CD4-positive, alpha-beta T cell treated with Interleukin-15 for 1 hour (primary cell): ENCODE results near the gene FAM163B.

Source experiments
- DNase-seq: peaks from one replicate; pipeline ENCODE4 v3.0.0-alpha.2; 2020

FAM163B gene

DNA sequence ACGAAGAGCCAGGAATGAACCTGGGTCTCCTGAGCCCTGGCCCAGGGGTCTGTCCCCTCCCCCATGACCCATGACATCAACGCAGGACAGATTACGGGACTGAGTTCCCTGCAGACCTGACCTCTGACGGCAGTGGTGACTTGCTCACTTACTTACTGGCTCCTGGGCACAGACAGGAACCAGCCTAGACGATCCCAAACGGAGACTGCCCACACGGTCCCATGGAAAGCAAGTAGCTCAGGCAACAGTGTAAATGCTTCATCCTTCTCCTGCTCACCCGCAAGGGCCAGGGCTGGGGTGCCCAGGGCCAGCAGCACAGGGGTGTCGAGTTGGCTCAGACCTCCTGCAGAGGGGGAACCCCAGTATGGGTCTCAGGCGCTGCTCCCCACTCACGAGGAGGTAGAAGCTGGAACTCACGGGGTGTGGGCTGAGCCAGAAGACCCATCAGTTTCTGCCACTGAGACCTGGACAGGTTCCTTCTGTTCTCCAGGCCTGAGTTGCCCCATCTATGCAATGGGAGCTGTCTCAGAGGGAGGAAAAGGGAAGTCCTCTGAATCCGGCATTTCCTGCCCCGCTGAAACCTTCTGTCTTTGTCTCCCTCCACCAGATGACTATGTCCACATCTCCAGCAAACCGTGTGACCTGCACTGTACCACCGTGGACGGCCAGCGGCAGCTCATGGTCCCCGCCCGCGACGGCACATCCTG is 69.0 kb downstream of the FAM163B start:
- DNase-seq = no peak

DNA sequence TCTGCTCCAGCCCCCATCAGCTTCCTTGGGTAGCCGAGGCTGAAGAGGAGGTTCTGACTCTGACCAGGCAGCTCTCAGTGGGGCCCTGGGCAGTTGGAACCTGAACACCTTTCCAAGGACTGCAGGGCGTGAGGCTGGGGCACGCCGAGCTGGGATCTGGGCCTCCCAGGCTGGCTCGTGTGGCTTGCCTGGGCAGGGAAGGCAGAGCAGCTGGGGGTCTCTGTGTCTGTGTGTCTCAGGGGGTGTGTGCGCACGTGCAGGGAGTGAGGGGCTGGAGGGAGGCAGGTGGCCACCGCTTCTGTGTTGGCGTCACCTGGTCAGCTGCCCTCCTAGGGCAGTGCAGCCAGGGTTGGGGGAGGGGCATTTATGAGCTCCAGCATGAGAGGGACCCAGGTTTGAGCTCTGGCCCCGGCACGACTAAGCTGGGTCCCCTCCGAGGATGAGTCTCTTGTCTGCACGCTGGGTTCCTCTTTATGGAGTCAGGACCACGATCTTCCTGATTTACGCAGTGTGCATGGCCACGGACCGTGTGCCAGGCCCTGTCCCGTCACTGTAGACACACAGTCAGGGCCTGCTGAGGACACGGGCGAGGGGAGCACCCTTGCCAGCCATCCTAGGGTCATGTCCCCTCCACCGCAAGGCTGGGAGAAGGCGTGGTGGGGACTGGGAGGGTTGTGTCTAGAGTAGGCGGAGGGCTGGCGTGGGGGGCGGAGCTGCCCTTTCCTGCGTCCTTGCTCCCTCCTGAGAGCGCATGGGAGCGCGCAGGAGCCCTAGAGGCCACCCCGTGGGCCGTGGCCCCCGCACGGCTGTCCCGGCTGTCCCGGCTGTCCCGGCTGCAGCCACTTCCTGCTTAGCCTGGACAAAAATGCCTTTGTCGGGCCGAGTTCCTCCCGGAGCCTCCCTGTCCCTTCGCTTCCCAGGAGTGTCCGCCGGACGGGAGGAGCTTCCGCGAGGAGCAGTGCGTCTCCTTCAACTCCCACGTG is 70.0 kb downstream of the FAM163B start:
- DNase-seq = no peak

DNA sequence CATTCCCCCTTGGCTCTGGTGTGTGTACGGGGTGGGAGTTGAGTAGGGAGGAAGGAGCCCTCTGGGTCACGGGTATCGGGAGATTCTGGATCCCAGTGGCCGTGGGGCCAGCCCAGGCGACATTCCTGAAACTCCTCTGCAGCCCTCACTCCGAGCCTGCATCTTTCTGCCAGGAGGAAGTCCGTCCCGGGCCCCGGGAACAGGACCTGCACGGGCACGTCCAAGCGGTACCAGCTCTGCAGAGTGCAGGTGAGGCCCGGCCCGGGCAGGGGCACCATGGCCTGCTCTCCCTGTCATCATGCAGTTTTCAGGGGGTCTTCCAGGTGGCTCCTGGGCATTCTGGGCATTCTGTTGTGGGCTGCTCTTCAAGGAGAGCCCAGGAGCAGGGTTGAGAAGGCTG is 71.0 kb downstream of the FAM163B start:
- no peak for DNase-seq

DNA sequence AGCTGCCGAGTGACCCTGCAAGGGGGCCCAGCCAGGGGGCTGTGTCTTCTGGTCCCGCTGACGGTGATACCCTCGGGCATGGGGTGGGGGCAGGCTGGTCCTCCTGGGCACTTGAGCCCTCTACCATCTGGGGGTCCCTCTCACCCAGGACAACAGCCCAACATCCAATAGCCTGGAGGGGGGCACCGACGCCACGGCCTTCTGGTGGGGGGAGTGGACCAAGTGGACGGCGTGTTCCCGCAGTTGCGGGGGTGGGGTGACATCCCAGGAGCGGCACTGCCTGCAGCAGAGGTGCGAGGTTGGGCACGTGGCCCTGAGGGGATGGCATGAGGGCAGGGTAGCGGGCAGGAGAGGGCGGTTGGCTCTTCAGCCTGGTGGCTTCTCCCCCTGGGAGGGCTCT is 71.9 kb downstream of the FAM163B start:
- DNase-seq = no peak

DNA sequence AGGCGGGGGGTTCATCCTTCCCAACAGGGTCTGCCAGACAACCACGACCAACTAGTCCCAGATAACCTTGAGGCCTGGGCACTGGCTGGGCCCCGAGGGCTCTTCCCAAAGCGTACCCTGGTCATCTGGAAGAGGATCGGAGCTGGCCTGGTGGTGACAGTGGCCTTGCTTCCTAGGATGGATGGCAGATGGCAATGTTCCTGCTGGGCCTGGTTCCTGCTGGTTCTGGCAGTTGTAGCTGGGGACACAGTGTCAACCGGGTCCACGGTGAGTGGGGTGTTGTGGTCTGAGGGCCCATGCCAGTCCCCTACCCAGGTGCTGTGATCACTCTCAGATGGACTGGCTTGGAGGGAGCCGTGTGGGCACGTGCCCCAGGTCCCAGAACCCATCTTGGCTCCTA is 72.7 kb downstream of the FAM163B start:
- DNase-seq = no peak

DNA sequence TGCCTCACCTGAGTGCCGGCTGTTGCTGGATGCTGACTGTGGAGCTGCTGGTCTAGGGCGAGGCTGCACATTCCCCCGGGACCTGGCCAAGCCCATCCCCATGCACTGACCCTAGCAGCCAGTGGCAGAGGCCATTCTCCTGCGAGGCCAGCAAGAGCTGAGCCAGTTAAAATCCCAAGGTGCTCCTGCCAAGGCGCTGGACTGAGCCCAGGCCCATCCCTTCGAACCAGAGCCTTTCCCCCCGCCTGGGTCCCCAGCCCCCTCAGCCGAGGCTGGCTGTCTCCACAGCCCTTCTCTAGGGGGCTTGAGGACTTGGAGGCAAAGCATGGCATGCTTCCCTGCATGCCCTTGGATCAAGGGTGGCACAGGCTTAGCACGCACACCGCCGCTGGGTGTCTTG is 73.1 kb downstream of the FAM163B start:
- DNase-seq = no peak

DNA sequence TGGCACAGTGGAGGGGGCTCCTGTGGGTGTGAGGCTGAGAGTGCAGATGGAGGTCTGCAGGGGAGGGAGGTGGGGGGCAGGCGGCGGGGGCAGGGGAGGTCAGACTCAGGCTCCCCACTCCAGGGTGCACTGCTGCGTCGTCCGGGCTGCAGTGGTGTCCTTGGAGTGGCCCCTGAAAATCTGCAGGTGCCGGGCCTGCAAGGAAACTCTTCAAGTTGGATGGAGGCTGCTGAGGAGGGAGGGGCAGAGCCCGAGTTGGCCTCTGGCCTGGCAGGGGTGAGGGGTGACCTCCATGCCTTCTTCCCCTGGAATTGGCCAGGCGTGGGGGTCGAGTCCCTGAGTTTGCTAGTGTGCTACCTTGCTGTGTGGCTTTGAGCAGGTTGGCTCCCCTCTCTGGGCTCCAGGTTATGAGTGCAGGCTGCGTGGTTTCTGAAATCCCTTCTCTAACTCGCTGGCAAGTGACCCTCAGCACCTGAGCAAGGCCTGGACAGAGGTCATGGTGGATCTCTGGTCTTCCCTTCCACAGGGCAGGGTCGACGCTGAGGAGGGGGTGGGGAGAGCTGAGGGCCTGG is 73.8 kb downstream of the FAM163B start:
- DNase-seq = no peak

DNA sequence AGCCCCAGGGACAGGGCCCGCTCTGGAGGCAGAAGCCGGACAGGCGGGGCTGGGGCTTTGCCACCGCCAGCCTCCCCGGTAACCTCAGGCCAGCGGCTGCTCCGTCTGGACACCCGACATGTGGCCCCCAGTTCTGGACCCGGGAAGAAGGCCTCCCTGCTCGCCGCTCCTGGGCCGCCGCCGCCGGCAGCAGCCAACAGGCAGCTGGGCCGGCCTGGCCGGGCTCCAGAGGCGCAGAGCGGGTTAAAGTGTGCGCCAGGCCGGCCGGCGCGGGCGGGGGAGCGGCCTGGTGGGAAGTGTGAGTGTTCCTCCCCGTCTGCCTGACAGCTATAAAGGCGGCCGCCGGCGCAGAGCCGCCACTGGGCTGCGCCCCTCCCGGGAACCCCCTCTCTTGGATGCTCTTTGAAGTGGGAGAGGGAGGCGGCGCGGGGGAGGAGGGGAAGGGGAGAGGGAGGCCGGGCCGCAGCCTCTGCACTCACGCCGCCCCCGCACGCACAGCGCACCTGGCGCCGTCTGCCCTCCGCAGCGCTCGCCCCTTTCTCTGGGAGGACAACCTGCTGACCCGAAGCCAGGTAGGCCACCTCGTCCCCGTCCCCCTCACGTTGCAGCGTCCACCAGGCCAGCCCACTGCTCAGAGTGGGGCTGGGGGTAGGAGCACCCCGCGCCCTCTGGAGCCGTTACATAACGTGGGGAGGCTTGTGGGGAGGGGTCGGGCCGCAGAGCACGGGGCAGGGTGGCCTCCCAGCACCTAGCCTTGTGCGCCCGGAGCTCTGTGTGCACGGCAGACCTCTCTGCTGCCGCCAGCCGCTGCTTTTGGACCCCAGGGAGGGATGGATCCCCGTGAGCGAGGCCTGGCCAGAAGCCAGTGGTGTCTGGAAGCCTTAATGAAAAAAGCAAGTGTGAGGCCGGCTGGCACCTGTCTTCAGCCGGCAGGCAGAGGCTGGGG is 74.6 kb downstream of the FAM163B start, which contains the start of gene ADAMTSL2:
ADAMTSL2 (plus strand) TSS at position 359 of the 946 bp plus-strand sequence. CDS start 2,009 bp downstream, outside the sequence.
- DNase-seq = peak; percentile 63

DNA sequence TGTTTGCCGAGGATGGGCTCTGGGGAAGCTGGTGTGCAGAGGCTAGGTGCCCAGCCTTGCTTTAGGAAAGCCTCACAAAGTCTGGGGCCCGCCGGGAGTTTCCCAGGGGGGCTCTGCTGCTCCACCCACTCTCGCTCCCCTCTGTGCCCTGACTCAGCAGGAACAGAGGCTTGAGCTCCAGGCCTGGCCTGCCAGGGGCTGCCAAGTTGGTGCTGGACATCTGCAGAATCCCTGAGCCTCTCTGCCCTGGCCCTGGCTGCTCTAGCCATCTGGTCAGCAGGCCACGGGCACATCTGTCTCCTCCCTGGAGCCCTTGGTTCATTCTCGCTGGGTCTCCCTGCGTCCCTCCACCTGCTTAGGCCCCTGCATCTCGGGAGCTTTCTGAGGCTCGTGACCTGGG is 75.3 kb downstream of the FAM163B start:
- DNase-seq = no peak

DNA sequence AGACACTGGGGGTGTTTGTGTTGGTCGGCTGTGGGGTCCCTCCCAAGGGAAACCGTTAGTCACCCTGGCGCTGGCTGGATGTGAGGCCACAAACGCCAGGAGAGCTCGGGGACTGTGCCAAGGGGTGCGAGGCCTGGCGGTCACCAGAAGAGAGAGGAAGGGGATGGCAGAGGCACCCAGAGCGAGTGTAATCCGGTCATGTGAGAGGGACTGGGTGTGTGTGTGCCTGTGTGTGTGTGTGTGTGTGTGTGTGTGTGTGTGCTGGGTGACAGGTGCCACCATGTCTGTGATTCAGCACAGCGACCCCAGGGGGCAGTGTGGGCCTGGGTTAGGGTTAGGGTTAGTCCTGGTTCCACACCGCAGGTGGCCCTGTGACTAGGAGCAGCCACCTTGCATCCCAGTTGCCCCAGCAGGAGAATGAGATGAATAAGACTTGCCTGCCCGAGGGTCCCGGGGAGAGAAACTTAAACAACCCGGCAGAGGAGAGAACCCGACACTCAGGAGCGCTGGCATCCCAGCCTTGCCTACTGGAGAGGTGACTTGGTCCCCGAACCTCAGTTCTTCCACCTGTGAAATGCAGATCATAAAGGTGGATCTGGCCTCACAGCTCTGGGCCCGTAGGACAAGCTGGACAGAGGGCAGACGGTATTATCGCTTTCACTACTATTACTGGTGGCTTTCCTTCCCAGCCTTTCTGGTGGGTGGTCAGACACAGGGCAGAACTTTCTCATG is 76.1 kb downstream of the FAM163B start:
- peak; percentile 68 for DNase-seq

DNA sequence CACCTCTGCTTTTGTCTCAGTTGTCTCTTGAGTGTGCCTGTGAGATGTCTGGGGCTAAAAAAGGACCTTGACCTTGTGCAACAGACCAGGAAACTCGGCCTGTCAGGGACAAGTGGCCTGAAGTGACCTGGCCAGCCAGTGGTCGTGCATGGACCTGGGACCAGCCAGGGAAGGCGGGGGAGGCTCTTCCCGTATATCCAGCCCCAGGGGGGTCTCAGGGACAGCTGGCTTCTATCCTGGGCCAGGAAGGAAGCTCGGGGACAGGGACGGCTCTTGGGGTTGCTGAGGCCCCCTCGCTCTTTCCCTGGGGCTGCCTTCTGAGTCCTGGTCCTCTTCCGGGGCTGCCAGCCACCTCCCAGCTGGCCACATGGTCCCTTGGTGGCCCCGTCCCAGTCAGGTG is 77.9 kb downstream of the FAM163B start:
- no peak for DNase-seq

DNA sequence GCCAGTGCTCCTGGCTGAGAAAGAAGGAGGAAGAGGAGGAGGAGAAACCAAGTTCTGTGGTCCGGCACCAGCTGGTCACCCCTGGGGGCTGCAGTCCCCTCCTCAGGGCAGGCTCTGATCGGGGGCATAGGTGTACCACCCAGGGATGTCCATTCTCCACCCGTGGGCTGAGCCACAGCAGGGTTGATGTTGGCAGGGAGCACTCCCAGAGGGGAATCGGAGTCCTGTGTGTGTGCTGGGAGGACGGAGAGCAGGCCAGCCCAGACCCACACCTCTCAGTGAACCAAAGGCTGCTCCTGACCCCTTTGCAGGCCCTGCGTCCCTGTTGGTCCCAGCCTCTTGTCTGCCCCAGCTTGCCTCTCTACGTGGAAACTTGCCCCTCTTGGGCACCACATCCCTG is 79.3 kb downstream of the FAM163B start:
- DNase-seq = no peak

DNA sequence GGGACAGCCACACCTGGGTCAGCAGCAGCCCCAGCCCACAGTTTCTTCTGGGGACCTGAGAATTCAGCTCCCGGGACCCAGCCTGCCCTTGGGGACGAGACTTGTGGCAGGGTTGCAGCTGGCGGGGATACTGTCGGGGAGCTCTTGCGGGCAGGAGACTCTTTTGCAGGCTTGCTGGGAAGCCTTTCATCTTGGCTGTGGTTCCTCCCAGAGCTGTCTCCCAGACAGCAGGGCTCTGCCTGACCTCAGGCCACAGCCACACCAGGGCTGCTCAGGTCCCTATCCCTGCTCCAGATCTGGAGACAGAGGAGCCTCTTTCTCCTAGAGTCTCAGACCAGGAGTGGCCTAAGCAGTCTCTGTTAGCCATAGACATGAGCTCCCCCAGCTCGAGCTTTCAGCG is 79.7 kb downstream of the FAM163B start:
- DNase-seq = no peak

DNA sequence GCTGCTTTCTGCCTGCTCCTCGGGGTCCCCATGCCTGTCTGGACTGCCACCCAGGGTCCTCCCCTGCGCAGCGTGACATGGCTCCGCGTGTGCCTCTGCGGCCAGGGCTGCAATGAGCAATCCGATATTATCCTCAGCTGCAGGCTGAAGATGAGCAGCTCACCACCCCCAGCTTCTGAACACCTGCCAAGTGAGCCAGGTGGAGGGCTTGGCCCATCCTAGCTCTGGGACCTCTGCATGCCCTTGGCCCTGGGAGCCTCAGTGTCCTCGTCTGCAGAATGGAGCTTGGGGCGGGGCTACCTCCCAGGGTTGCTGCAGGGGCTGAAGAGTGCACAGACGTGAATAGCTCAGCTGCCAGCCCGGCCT is 80.3 kb downstream of the FAM163B start:
- DNase-seq = no peak

DNA sequence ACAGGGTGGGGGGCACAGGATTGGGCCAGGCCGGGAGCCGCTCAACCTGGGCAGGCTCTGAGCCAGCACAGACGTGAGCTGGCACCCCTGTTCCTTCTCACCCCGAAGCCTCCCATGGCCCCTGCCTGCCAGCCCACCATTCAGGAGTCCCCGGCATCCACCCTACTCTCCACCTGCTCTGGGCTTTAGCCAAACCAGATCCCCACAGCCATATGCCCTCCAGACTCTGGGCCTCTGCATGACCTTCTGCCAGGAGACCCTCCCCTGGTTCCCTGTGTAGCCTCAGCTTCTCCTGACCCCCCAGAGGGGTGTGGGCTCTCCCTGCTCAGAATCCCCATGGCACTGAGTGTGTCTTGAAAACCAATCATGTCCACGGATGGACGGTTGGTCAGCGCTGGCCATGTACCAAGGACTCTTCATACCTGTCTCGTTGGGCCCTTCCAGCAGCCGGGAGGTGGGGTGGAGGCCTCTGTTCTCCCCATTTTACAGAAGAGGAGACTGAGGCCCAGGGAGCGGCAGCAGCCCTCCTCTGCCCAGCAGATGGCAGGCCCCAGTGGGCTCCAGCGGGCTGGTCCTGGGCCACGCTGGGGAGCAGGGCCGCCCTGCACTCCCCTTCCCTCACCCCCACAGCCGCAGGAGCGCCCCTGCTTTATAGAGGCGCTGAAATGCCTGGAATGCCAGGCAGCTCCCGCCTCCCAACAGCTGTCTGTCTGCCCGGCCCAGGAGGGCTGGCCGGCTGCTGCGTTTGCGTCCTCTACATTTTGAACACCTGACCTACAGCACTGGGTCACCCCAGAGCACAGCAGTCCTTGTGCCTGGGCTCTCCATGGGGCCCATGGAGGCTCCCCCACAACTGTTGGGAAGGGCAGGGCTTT is 81.0 kb downstream of the FAM163B start:
- no peak for DNase-seq

DNA sequence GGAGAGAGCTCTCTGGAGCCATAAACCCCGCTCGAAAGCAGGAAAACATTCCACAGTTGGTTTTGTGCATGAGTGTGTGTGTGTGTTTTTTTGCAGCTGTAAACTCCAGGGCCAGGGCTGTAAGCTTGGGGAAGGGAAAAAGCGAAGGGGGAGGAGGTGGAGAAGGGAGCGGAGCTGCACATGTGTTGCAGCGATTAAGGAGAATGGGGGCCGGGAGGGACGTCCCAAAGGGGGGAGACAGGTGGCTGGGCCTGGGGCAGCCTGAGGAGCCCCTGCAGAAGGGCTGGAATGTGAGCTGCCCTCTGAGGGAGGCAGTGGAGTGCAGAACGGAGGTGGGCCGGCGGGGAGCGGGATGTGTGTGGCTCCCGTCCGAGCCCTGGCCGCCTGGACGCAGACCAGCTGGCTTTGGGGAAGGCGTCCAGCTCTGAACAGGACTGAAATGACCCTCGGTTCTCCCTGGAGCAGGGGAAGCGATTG is 81.7 kb downstream of the FAM163B start:
- no peak for DNase-seq
